Activated CD8-positive, alpha-beta memory T cell treated with anti-CD3 and anti-CD28 coated beads, Interleukin-2, amount 50 U/mL, for 1 hour (primary cell): ENCODE measurements around the gene ITGB5.

Experiments used
- DNase-seq: peaks from one replicate; pipeline ENCODE4 v3.0.0-alpha.2; 2020; ENCODE audit errors: extremely low read depth

Gene ITGB5

DNA sequence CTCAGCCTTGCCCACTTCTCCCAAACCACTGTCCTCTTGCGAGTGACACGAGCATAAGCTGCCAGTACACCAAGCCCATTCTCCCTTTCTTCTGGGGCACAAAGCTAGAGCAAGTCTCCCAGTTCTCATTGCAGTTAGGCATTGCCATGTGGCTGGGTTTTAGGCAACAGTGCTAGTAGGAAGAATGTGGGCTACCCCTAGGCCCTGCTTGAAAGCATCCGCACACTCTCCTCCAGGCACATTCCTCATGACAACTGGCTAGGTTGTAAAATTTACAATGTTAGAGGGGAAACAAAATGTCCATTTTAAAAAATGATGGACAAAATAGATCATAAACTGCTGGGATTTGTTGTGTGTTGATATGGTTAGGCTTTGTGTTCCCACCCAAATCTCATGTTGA is 19.7 kb downstream of the ITGB5 start:
- no peak for DNase-seq

DNA sequence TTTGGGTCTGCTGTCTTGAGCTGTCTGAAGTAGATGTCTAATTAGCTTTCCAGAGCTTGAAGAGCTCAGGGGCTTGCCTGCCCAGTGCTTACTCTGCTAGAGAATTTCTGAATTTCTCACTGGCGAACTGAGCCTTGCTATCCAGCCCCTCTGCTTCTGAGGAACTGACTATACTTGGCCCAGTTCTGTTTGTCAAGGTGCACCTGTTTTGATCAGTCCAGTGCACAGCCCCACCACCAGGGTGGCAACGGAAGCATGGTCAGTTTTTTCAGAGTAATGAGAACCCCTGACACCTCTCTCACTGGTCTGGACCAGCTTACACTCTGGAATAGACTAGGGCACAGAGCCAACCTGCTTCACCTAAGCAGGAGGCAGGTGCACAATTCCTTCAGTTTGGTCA is 25.2 kb downstream of the ITGB5 start:
- no peak for DNase-seq

DNA sequence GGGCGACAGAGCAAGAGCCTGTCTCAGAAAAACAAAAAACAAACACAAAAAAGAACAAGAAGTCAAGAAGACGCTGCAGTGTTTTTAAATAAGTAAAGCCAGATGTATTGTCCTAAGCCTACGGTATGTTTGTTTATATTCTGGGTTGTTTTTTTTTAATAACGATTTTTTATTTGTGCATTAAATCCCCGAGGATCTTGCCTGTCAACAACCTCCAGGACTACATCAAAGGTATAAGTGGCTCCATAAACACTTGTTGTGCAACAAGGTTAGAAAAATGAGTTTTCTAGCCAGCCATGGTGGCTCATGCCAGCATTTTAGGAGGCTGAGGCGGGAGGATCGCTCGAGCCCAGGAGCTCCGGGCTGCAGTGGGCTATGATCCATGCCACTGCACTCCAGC is 26.1 kb downstream of the ITGB5 start:
- no peak for DNase-seq

DNA sequence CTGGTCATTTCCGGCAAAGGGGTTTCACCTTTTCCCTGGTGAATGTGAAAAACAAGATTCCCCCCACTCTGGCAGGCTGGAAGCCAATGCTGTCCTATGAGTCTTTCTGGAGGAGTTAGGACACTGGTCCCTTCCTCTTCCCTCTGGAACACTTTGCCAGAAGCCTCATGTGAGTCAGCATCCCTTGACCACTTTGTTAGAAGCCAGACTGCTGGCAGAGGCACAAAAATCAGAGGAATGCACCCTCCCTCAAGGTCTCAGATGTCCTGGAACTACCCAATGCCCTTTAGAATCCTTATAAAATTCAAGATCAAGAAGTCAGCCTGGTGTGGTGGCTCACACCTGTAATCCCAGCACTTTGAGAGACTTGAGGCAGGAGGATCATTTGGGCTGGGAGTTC is 26.6 kb downstream of the ITGB5 start:
- no peak for DNase-seq

DNA sequence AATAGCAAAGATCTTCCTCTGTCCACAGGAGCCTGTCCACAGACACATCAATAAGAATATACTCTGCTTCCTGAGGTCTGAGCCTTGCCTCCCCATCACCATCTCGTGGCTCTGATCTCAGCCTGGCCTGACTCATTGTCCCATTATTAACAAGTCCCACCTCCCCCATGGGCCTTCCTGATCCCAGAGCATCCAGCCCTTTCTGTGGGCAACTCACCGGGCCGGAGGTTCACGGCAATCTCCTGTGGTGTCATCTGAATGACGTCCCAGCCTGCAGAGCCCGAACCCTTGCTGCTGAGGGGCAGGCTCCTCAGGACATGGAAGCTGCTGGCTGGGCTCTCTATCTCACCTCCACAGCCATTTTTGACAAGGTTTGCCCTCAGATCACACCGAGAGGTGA is 28.1 kb downstream of the ITGB5 start:
- DNase-seq, result no peak

DNA sequence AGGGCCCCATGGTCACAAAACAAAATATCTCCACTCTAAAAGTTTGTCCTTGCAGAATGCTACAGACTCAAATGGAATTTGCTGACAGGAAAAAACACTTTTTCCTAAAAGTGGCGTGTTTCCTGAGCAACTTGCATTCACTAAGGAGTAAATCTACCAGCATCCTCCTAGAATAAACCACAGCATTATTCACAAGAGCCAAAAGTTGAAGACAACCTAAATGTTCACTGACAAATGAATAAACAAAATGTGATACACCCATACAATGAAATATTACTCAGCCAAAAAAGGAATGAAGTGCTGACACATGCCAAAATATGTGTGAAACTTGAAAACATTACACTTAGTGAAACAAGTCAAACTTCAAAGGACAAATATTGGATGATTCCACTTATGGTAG is 28.9 kb downstream of the ITGB5 start:
- no peak for DNase-seq

DNA sequence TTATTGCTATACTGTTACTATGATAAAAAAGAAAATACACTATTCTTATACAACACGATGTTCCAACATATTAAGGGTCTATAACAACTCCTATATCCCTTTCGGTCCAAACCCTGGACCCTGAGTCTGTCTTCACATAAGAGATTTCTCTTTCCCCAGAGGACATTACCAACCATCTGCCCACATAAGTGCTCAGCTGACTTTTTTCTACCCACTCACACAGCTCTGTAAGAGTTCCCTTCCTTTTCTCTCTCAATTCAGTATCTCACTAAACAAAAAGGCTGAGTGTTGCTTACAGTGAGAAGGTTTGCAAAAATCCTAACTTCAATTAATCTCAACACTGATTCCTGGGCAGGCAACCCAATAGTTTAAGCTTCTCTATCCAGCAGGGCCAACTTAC is 30.5 kb downstream of the ITGB5 start:
- DNase-seq, result no peak

DNA sequence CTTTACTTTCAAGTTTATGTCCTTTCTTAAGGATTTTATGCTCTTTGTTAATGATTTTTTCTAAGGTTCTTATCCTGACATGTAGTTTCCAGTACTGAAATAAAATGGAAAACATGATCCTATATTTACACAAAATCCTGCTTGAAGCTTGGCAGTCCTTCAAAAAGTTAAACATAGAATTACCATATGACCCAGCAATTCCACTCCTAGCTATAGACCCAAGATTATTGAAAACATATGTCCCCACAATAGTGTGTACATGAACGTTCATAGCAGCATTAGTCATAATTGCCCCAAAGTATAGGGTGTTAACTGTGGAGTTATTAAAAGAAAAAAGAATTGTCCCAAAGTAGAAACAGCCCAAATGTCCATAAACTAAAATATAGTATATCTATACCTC is 33.2 kb downstream of the ITGB5 start:
- DNase-seq, result no peak

DNA sequence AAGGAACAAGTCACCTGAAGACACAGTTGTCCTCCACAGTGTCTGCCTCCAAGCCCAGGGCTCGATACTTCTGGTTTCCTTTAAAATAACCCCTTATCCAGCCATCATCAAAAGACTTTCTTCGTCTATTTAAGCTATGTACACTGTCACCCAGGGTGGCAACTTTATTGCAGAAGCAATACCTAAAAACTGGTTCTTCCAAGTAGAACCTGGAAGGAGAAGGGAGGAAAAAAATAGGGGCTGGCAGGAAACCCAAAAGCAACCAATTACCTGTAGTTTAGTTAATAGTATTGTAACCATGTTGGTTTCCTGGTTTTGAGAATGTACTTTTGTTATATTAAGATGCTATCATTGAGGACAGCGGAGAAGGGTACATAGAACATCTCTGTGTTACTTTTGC is 33.7 kb downstream of the ITGB5 start:
- DNase-seq, result no peak

DNA sequence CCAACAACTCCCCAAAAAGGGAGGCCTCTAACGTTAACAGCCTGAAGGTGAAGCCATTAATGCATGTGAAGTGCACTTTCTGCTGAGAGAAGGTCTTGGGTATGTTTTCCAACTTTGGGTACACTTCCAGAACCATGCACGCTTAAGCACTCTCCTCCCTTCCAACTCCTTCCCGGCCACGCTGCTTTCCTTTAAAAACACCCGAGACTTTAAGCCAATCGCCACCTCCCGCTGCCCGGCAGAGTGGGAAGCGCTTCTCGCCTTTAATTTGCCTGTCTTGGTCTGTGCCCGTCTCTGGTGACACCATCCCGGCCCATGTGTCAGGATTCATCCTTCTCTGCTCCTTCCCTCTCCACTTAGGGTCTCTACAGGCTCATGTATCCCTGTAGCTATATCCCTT is 35.3 kb downstream of the ITGB5 start:
- DNase-seq, result no peak

DNA sequence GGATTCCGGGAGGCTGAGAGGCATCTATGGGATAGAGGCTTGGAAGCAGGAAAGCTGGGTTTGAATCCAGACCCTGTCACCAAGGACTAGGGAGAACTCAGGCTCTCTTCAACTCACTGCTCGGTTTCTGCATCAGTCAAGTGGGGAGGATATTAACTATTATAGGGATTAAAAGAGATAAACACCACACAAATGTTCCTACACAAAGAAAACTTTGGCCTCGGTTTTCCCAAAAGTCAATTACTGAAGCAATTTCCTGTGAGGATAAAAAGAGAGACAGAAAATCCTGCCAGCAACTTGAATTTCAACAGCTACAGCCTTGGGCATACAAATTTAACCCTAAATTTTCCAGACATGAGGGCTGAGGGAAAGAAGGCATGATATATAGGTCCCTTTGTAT is 36.0 kb downstream of the ITGB5 start:
- DNase-seq, result no peak

DNA sequence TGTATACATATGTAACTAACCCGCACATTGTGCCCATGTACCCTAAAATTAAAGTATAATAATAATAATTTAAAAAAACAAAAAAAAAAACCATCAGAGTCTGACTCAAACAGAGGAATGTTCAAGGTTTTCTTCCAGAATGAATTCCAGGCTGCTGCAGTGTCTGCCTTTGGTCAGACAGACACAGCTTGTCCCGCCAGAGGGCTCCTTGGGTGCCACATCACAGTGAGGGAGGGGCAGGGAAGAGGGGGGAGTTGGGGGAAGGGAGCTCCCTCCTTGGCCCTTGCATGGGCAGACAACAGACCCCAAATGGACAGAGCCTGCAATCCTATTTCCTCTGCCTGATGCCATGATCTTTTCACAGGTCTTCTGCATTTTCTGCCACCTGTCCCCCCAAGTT is 36.5 kb downstream of the ITGB5 start:
- no peak for DNase-seq

DNA sequence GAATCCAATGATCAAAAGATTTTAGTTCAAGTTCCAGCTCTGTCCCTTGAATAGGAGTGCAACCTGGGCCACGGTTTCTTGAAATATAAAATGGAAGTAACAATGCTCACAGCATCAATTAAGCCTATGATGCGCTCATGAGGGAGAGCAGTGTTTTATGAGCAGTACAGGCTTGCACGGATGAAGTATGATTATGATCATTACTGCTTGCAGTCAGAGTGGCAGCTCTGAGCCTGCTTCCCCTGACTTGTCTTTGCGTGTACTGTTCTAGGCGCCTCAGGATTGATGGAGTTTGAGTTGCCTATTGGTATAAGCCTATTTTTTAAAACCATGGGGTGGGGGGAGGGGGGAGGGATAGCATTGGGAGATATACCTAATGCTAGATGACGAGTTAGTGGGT is 37.0 kb downstream of the ITGB5 start:
- DNase-seq, result no peak

DNA sequence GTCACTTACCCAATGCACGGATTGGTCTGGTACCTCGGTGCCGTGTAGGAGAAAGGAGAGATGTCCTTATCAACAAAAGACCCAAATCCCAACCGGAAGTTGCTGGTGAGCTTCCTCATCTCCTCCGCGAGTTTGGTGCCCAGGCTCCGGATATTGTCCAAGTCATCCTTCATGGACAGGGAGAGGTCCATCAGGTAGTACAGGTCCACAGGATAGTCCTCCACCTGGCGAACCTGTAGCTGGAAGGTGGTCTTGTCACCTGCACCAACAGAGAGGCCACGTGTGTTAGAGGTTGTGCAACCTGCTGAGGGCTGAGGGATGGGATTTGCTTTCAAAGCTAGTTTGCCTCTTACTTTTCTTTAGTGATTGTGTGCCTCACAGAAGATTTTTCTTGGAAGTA is 38.9 kb downstream of the ITGB5 start:
- no peak for DNase-seq

DNA sequence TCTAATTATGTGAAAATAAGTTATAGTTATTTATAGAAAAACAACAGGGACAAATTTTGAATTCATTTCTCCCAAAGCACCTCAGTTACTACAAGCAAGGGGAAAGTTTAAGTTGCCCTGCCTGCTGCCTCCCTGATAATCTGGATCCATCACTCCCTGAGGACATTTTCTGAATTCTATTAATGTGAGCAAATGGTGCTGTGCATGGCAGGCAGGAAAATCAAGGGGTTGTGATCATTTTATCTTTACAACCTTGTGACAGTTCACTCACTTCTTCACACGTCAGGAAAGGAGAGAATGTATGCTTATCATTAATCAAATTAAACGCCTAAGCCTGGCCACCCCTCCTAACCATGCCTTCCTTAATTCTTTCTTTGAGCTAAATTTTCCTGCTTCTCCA is 39.3 kb downstream of the ITGB5 start:
- DNase-seq, result no peak

- DNase-seq, result no peak
Measured at GRCh38 chr3:124847051-124847450, 40.1 kb downstream of the ITGB5 start.

DNA sequence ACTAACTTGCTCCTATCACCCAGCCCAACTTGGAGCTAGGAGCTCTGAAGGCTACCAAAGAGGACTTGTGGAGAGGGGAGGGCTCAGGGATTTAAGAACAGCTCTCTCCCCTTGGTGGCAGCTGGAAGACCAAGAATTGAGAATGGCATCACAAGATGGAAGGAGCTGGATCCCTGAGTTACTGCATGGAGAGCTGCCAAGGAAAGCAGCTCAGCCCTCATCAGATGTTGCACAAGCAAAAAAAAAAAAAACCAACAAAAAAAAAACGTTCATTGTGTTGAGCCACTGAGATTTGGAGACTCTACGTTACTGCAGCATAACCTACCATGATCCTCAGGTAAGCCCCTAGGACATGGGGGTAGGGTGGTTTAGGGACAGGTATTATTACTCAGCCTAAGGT is 41.0 kb downstream of the ITGB5 start:
- no peak for DNase-seq

GRCh38 chr3:124845406-124845805 is 41.8 kb downstream of the ITGB5 start:
- DNase-seq, result no peak

- DNase-seq, result no peak
Measured at GRCh38 chr3:124843506-124844177, 43.5 kb downstream of the ITGB5 start.

GRCh38 chr3:124843047-124843446 is 44.1 kb downstream of the ITGB5 start:
- no peak for DNase-seq

- no peak for DNase-seq
Measured at GRCh38 chr3:124841517-124841916, 45.6 kb downstream of the ITGB5 start.

- DNase-seq, result no peak
Measured at GRCh38 chr3:124840331-124840730, 46.8 kb downstream of the ITGB5 start.

- DNase-seq, result no peak
Measured at GRCh38 chr3:124839896-124840295, 47.3 kb downstream of the ITGB5 start.

- no peak for DNase-seq
Measured at GRCh38 chr3:124838963-124839362, 48.2 kb downstream of the ITGB5 start.
